ENCODE data around the gene S100B.

- TF ChIP-seq RAD21 (IDR thresholded peaks at IDR 0.05; ENCODE audit: low read depth) (no peak), FOXM1 (IDR thresholded peaks at IDR 0.05; ENCODE audit: borderline replicate concordance, low read depth) (no peak), TEAD4 (IDR thresholded peaks at IDR 0.05) (no peak), MAX (IDR thresholded peaks at IDR 0.05) (no peak), ZBTB7A (IDR thresholded peaks at IDR 0.05; ENCODE audit: low read depth) (no peak), EP300 (IDR thresholded peaks at IDR 0.05; ENCODE audit: borderline replicate concordance) (no peak)
Measured at GRCh38 chr21:46585191-46585953, 19.5 kb downstream of the S100B start.
